Stimulated activated memory B cell treated with anti-CD40 and anti-IgM and Interleukin-4, amounts not matched to agents 10 μg/mL and 1 μg/mL and 100 μg/mL, for 72 hours (primary cell): Measurements from ENCODE around the gene RAB18.
"Not testable (repeated sequence)": the region's sequence is repeated elsewhere in the genome, so short reads cannot be mapped to it uniquely, and the experiment has no call there.

Experiments used
- ATAC-seq: fragments of 150-1000 bp; cut with Tn5 transposase; 2 replicates; pipeline ENCODE4 v1.10.0; 2021
- H3K27ac Mint-ChIP-seq: one replicate; pipeline ENCODE4 v1.8.0; 2022; ENCODE audit warnings: mild to moderate bottlenecking, mixed read lengths
- H3K27me3 Mint-ChIP-seq: one replicate; pipeline ENCODE4 v1.8.0; 2022; ENCODE audit warnings: mixed read lengths
- H3K36me3 Mint-ChIP-seq: one replicate; pipeline ENCODE4 v1.8.0; 2022; ENCODE audit warnings: mixed read lengths
- H3K4me1 Mint-ChIP-seq: one replicate; pipeline ENCODE4 v1.8.0; 2022; ENCODE audit warnings: mixed read lengths
- H3K4me3 Mint-ChIP-seq: one replicate; pipeline ENCODE4 v1.8.0; 2022; ENCODE audit warnings: mild to moderate bottlenecking, moderate library complexity, mixed read lengths
- H3K9me3 Mint-ChIP-seq: one replicate; pipeline ENCODE4 v1.8.0; 2022; ENCODE audit warnings: mixed read lengths

The RAB18 gene

DNA sequence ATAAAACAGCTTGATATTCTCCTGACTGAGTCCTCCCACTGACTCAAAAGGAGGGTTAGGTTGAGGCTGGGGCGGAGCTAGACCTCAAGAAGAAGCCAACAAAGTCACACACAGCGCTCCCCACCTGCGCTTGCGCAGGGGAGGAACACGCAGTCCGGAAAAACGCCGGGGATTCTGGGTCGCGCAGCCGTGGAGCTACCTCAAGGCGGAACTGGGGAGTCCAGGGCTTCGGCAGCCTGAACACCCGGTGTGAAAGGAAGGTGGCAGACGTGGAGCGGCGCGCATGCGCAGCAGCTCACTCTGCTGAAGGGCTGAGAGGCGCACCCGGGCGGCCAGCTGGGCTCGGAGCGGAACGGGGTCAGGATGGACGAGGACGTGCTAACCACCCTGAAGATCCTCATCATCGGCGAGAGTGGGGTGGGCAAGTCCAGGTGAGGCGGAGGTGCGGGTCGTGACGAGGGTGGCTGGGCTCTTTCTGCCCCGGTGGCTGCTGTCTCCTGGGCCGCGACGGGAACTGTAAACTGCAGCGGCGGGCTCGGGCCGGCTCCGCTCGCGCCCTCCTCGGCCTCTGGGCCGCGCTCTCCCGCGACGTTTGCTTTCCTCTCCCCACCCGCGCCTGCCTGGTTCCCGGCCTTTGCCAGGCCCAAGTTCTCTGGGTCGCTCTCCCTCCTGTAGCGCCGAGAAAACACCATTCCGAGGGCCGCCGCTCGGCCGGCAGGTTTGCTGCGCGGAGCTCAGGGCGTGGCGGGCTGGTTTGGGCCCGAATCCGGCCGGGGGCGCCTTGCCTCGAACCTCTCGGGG lies at the start of gene RAB18:
Gene RAB18, plus strand, starts transcription at position 298 of the 801 bp plus-strand sequence. Its CDS starts 66 bp downstream, at position 364.
- peak; percentile 99 for ATAC-seq
- H3K4me3 Mint-ChIP-seq = peak within 1 kb of the TSS; percentile 92
- H3K4me1 Mint-ChIP-seq = peaks cover 42% of the 10 kb centered on the region

DNA sequence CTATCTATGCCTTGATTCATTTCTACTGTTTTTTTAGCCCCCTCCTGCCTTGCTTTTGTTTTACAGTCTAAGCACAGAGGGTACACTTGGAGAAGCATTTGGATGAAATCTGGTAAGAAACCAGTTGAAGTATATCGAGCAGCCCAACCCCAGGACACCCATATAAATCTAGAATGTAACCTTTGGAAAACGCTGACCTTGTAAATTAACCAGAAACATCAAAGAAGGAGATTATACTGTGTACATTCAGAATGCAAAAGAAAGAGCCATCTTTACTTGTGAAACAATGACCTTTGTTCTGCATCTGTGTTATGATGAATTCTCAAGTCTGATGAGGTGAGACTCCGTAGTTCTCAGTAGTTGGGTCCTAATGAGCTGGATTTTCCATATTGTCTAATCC lies 49.3 kb upstream of the RAB18 start:
- no peaks in the 10 kb centered on the region for H3K4me1 Mint-ChIP-seq
- no peaks in the 10 kb centered on the region for H3K36me3 Mint-ChIP-seq
- no peak for ATAC-seq

More for the DNA sequence above, at the start of gene RAB18:
- Mint-ChIP-seq H3K9me3 (no peaks in the 10 kb centered on the region), H3K27me3 (peaks cover 2% of the 10 kb centered on the region), H3K36me3 (peaks cover 10% of the 10 kb centered on the region), H3K27ac (peak within 1 kb of the TSS; percentile 94)

DNA sequence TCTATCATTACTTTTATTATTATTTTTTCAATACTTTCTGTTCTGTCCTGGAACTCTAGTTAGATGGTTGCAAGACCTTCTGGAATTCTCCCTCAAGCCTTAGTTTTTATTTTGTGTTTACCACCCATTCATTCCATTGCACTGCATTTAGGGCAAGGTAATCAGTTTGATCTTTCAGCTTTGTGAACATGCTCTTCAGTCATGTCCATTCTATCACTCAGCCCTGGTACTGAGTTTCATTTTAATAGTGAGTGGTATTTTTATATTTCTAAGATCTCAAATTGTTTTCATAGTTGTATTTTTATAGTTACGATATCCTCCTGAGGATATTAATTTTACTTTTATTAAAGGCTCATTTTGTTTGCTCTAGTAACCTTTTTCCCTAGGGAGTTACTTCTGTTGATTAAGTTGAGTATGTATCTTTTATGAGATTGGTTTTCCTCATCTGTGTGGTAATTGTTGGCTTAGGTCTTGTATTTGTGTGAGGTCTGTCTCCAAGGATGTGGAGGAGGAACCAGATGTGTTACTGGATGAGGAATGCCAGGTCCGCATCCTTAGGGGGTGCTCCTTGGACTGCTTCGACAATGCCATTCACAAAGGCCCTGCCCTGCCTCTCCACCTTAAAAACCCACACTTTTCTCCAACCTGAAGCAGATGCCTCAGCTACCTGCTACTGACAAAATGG lies 46.7 kb upstream of the RAB18 start:
- no peaks in the 10 kb centered on the region for H3K4me1 Mint-ChIP-seq
- no peaks in the 10 kb centered on the region for H3K9me3 Mint-ChIP-seq
- ATAC-seq = no peak
- H3K27ac Mint-ChIP-seq = no peak overlapping the region
- no peak overlapping the region for H3K4me3 Mint-ChIP-seq
- H3K27me3 Mint-ChIP-seq = peaks cover 39% of the 10 kb centered on the region
- H3K36me3 Mint-ChIP-seq = no peaks in the 10 kb centered on the region

More for the DNA sequence above, 49.3 kb upstream of the RAB18 start:
- H3K9me3 Mint-ChIP-seq = no peaks in the 10 kb centered on the region
- H3K27me3 Mint-ChIP-seq = peaks cover 30% of the 10 kb centered on the region
- no peak overlapping the region for H3K4me3 Mint-ChIP-seq
- H3K27ac Mint-ChIP-seq = no peak overlapping the region

DNA sequence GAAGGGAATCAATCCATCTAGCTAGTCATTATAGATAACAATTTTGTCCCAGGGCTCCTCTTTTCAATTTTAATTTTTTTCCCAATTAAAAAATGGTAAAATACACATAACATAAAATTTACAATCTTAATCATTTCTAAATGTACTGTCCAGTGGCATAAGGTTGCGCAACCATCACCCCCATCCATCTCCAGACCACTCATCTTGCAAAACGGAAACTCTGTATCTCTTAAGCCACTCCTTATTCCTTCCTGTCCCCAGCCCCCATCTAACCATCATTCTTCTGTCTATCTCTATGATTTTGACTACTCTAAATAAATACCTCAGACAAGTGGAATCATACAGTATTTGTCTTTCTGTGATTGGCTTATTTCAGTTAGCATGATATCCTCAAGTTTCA lies 46.1 kb upstream of the RAB18 start:
- Mint-ChIP-seq H3K9me3 (no peaks in the 10 kb centered on the region), H3K27me3 (peaks cover 39% of the 10 kb centered on the region), H3K27ac (no peak overlapping the region), H3K4me1 (no peaks in the 10 kb centered on the region), H3K36me3 (no peaks in the 10 kb centered on the region), H3K4me3 (no peak overlapping the region)
- no peak for ATAC-seq

DNA sequence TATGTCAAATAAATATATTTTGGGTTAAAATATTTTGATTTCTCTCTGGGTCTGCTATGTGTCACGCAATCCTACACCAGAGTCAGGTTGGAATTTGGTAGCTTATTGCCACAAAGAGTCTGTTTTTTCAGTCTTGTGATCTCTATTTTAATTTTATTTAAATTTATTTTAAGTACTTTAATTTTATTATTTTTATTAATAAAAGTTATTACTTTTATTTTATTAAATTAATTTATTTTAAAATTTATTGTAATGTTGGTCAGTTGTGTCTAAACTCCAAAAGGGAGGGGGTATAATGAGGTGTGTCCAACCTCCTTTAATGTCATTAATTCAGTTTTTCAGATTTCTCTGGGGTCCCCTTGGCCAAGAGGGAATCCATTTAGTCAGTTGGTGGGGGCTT lies 42.8 kb upstream of the RAB18 start:
- no peak for ATAC-seq
- no peaks in the 10 kb centered on the region for H3K9me3 Mint-ChIP-seq

DNA sequence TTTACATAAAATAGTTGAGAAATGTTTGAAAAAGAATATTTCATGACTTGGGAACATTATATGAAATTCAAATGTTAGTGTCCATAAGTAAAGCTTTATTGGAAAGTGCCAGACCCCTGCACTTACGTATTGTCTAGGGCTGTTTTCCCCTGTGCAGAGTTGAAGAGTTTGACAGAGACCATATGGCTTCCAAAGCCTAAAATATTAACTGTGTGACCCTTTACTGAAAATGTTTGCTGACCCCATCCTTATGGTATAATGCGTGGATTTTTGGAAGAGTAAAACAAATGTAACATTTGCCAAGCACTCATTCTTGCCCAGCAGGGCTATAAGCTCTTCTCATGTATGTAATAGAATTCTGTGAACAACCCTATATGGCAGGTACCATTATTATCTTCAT lies 40.1 kb upstream of the RAB18 start:
- H3K36me3 Mint-ChIP-seq = no peaks in the 10 kb centered on the region
- H3K4me3 Mint-ChIP-seq = no peak overlapping the region
- no peaks in the 10 kb centered on the region for H3K9me3 Mint-ChIP-seq
- no peak overlapping the region for H3K27ac Mint-ChIP-seq
- peaks cover 11% of the 10 kb centered on the region for H3K27me3 Mint-ChIP-seq
- ATAC-seq = no peak
- H3K4me1 Mint-ChIP-seq = peaks cover 9% of the 10 kb centered on the region

More for the DNA sequence above, 42.8 kb upstream of the RAB18 start:
- H3K36me3 Mint-ChIP-seq = no peaks in the 10 kb centered on the region
- H3K27ac Mint-ChIP-seq = no peak overlapping the region
- H3K4me1 Mint-ChIP-seq = peaks cover 9% of the 10 kb centered on the region
- peaks cover 29% of the 10 kb centered on the region for H3K27me3 Mint-ChIP-seq
- no peak overlapping the region for H3K4me3 Mint-ChIP-seq

DNA sequence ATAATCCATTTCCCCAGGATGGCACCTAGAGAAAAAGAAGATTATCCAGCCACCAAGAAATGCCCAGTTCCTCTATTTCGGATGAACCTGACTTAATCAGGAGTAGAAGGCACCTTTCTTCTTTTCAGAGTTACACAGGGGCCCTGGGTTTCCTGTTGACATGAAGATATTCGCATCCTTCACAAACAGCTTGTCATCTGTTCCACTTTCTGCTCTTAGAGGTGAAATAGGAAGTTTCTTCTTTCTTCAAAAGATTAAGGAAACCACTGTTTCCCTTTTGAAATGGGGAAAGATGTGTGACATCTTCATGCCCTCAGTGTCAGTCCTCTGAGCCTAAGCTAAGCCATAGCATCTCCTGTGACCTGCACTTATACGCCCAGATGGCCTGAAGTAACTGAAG lies 39.1 kb upstream of the RAB18 start:
- Mint-ChIP-seq H3K4me1 (peaks cover 9% of the 10 kb centered on the region), H3K36me3 (no peaks in the 10 kb centered on the region), H3K4me3 (no peak overlapping the region), H3K9me3 (no peaks in the 10 kb centered on the region), H3K27ac (peak overlapping the region; percentile 5), H3K27me3 (peaks cover 9% of the 10 kb centered on the region)
- ATAC-seq = peak; percentile 61

DNA sequence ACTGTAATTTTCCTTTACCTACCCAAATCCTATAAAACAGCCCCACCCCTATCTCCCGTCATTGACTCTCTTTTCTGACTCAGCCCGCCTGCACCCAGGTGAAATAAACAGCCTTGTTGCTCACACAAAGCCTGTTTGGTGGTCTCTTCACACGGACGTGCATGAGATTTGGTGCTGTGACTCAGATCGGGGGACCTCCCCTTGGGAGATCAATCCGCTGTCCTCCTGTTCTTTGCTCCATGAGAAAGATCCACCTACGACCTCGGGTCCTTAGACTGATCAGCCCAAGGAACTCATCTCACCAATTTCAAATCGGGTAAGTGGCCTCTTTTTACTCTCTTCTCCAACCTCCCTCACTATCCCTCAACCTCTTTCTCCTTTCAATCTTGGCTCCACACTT lies 38.5 kb upstream of the RAB18 start:
- H3K9me3 Mint-ChIP-seq, ATAC-seq, H3K4me3 Mint-ChIP-seq, H3K36me3 Mint-ChIP-seq, H3K27me3 Mint-ChIP-seq, H3K4me1 Mint-ChIP-seq: not testable (repeated sequence)
- peak overlapping the region; percentile 5 for H3K27ac Mint-ChIP-seq

DNA sequence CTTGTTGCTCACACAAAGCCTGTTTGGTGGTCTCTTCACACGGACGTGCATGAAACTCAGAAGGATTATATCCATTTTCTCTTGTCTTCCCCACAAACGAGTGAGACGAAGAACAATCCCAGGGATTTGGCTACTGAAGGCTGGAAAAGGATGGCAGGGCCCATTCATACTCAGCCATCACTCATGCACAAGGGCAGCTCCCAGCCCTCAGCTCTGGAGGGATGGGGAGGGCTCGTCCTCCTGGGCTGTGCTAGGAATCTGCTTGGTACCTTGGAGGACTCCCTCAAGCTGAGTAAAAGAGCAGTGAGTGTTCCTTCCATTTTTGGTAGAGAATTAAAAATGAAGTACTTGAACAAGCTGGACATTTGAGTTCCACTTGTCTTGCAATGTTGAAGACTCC lies 33.2 kb upstream of the RAB18 start:
- Mint-ChIP-seq H3K27ac (no peak overlapping the region), H3K36me3 (no peaks in the 10 kb centered on the region), H3K4me1 (peaks cover 1% of the 10 kb centered on the region), H3K9me3 (no peaks in the 10 kb centered on the region), H3K27me3 (no peaks in the 10 kb centered on the region), H3K4me3 (no peak overlapping the region)
- no peak for ATAC-seq

DNA sequence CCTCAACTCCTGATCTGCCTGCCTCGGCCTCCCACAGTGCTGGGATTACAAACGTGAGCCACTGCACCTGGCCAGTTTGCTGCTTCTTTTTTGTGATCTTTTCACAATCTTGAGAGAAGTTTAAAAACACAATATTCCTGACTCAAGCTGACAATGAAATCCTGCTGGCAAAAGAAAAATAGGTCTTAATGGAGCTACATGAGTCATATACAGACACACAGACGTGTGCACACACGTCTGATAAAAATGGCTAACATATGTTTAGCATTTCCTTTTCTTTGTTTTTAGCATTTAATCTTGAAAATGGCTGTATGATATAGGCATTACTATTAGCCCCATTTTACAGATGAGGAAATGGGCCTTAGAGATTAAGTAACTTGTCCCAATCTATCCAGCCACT lies 29.4 kb upstream of the RAB18 start:
- Mint-ChIP-seq H3K4me3 (no peak overlapping the region), H3K36me3 (no peaks in the 10 kb centered on the region), H3K27me3 (no peaks in the 10 kb centered on the region), H3K9me3 (peaks cover 2% of the 10 kb centered on the region), H3K27ac (no peak overlapping the region), H3K4me1 (no peaks in the 10 kb centered on the region)
- ATAC-seq = no peak

DNA sequence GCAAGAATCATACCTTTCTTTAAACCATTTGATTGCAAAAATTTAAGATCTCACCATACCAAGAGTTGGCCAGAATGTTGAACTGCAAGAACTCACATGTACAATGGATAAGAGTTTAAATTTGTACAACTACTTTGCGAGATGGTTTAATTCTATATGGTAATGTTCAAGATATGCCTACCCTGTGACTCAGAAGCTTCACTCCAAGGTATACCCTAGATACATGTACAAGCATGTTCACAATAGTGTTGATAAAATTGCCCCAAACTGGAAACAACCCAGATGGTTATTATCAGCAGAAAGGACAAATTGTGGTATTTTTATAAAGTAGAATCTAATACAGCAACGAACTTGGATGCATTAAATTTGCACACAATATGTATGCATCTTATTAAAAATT lies 25.1 kb upstream of the RAB18 start:
- H3K9me3 Mint-ChIP-seq = peaks cover 2% of the 10 kb centered on the region
- ATAC-seq = no peak
- peaks cover 6% of the 10 kb centered on the region for H3K4me1 Mint-ChIP-seq
- no peak overlapping the region for H3K27ac Mint-ChIP-seq
- no peaks in the 10 kb centered on the region for H3K27me3 Mint-ChIP-seq
- no peaks in the 10 kb centered on the region for H3K36me3 Mint-ChIP-seq
- no peak overlapping the region for H3K4me3 Mint-ChIP-seq

DNA sequence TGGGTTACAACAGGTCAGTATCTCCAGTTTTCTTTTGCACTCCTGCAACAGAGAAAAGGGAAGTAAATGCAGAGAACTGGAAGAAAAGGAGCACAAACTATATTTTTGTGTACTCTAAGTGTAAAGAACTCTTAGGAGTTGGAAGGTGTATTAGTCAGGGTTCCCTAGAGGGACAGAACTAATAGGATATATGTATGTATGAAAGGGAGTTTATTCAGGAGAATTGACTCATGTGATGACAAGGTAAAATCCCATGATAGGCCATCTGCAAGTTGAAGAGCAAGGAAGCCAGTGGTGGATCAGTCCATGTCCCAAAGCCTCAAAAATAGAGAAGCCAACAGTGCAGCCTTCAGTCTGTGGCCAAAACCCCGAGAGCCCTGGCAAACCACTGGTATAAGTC lies 22.6 kb upstream of the RAB18 start:
- H3K4me3 Mint-ChIP-seq = no peak overlapping the region
- peaks cover 13% of the 10 kb centered on the region for H3K27me3 Mint-ChIP-seq
- peaks cover 2% of the 10 kb centered on the region for H3K9me3 Mint-ChIP-seq
- no peaks in the 10 kb centered on the region for H3K36me3 Mint-ChIP-seq
- ATAC-seq = no peak
- no peak overlapping the region for H3K27ac Mint-ChIP-seq
- H3K4me1 Mint-ChIP-seq = peaks cover 6% of the 10 kb centered on the region

DNA sequence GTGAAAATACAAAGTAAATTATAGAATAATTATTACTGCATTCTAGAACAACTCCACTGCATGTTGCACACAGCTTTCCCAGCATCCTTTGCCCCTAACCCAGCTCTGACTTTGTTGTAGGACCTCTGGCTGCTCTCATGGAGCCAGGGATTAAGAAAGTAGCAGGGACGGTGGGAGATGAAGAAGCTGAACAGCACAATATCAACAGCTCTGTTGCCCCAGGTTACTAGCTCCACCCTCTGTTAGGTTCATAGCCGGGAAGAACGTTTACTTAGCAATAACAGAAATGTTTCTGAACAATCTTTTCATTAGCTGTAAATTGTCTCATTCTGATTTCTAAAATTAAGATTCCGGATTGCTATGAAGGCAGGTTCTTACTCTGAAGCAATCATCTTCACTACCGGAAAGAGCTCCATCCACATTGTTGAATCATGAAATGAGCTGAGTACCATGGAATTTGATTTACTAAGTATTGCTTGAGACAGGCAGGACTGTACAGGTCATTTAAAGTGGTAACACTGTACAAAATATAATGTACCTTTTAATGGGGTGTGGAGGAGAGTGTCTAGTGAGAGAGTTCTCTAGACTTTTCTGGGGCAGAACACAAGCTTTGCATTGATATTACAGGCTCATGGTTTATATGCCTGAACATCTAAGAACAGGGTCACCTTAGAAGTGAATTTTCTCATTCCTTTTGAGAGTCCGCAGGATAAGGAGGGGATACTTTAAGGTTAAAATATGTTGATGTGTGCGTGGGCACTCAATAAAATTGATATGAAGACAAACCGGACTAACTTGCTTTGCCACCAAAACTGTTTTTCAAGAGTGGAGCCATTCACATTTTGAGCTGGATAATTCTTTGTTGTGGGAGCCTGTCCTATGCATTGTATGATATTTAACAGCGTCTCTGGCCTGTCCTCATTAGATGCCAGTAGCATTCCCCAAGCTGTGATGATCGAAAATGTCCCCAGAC lies 20.8 kb upstream of the RAB18 start:
- Mint-ChIP-seq H3K4me3 (no peak overlapping the region), H3K27me3 (peaks cover 30% of the 10 kb centered on the region), H3K27ac (no peak overlapping the region), H3K4me1 (peaks cover 6% of the 10 kb centered on the region), H3K36me3 (no peaks in the 10 kb centered on the region), H3K9me3 (peaks cover 8% of the 10 kb centered on the region)
- ATAC-seq = no peak

DNA sequence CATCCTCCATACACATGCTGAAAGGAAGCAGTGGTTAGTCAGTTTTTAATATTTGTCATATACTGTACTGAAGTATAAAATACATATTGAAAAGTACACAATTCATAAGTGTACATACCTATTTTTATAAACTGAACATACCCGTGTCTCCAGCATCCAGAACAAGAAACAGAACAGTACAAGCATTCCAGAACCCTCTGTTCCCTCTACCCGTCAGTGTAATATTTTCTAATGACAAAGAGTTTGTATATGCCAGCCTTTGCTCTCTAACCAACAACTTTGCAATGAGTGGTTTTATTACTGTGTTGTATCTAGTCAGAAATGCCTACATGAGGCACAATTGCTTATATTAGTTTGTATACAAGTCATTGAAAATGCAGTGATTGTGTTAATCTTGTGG lies 18.7 kb upstream of the RAB18 start:
- ATAC-seq = no peak
- no peak overlapping the region for H3K27ac Mint-ChIP-seq
- H3K36me3 Mint-ChIP-seq = peaks cover under 1% of the 10 kb centered on the region
- no peak overlapping the region for H3K4me3 Mint-ChIP-seq
- peaks cover 6% of the 10 kb centered on the region for H3K4me1 Mint-ChIP-seq
- peaks cover 49% of the 10 kb centered on the region for H3K27me3 Mint-ChIP-seq
- peaks cover 11% of the 10 kb centered on the region for H3K9me3 Mint-ChIP-seq

DNA sequence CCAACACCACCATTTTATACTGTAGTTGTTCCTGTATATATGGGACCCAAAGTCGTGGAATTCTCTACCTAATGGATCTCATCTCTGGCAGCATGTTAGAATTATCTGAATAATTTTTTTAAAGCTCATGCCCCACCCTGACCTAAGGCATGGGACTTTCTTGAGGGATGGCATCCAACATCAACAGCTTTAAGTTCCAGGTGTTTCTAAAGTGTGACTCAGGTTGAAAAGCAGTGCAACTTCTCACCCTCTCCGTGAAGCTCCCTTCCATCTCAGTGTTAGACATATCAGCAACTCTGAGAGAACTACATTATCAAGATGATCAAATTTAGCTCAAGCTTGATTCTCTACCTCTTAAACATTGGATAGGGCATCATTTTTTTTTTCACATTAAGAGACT lies 18.1 kb upstream of the RAB18 start:
- H3K36me3 Mint-ChIP-seq = peaks cover 7% of the 10 kb centered on the region
- peaks cover 16% of the 10 kb centered on the region for H3K9me3 Mint-ChIP-seq
- peaks cover 55% of the 10 kb centered on the region for H3K27me3 Mint-ChIP-seq
- H3K4me3 Mint-ChIP-seq = no peak overlapping the region
- peaks cover 4% of the 10 kb centered on the region for H3K4me1 Mint-ChIP-seq
- ATAC-seq = no peak
- no peak overlapping the region for H3K27ac Mint-ChIP-seq
